ENCODE results near the gene B4GALT2. TPM values are rescaled to one million over a fixed set of nuclear protein-coding genes. Genes with fewer than 3 reads are reported as not detected.

B4GALT2 gene
- total and polyA plus RNA-seq, 2 of the 8 experiments (the other 6 are each of a cell fraction or from before 2014, with no cell fraction given) = 56.5 to 121 TPM

DNA sequence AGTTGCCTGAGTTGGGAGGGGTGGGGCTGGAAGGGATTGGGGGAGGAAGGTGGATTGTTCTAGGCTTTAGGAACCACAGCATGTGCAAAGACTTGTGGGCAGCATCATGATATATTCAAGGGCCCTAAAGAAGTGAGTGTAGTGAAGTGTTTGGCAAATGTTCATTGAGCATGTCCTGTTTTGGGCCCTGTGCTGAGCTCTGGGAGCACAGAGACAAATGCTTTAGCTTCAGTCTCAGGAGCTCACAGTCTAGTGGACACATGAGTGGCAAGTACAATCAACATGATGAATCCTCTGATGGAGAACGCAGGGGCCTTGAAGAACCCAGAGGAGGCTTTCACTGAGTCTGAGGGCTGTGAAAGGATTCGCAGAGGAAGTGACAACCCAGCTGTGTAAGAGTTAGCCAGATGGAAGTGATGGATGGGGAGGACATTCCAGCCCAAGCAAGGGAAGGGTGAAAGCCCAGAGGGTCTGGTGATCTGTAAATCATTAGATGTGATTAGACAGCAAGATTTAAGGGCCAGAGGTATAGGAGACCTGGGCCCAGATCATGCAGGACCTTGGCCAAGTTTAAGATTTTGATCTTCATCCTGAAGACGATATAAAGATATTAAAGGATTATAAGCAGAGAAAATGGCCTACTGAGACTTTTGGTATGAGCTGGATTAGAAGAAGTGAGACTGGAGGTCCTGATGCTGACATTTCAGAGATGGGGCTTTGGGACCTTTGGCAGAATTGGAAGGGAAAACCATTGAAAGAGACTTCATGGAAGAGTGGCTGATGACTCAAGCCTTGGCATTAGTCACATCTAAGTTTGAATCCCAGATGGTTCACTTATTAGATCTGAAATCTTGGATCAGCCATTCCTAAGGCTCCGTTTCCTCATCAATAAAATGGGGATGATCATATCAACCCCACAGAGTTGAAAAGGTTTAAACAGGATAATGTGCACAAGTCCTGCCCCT is 27.7 kb upstream of the B4GALT2 start:
- no peak overlapping the region for H2AK5ac ChIP-seq (ENCODE audit: low read depth, low read length)
- H3K27ac ChIP-seq (ENCODE audit: low read depth, low read length) = no peak overlapping the region
- 0 out of 4 replicates have a peak, but pooled peaks cover 0 to 4% of the 10 kb centered on the region in 2 experiments for H3K79me2 ChIP-seq (ENCODE audit: control insufficient read depth in 1 of 2, insufficient read depth in 2 of 2, low read length in 2 of 2)
- H4K20me1 ChIP-seq (replicated peaks in 1 of 2; ENCODE audit: control insufficient read depth in 1 of 2, insufficient read depth in 2 of 2, low read length in 2 of 2) = peaks cover 0 to 8% of the 10 kb centered on the region in 2 experiments
- FAIRE-seq (no peak), DNase-seq (ENCODE audit: low read depth in 1 of 2, low spot score in 2 of 2) (no peak)
- no peak overlapping the region for H3K23ac ChIP-seq (ENCODE audit: insufficient read length)
- 84% methylated on average over 4 of the region's 4 CpGs; no CpG with 5 or more reads in 1 of the 2 experiments for whole genome bisulfite sequencing, 2 experiments (ENCODE audit: extremely low coverage in 1 of 2, insufficient coverage in 1 of 2, insufficient read length in 1 of 2, insufficient replicate concordance in 2 of 2, low coverage in 1 of 2, low lambda C conversion rate in 2 of 2, missing lambda C conversion rate in 1 of 2)
- no peaks in the 10 kb centered on the region; a peak in 1 of 8 replicates for H3K36me3 ChIP-seq (ENCODE audit: control insufficient read depth in 2 of 4, insufficient read depth in 4 of 4, low read length in 3 of 4)
- no peak overlapping the region for H2BK5ac ChIP-seq (ENCODE audit: low read depth, low read length)
- no peak overlapping the region for H4K5ac ChIP-seq (ENCODE audit: insufficient read length, low read depth, low read length)
- POLR2A ChIA-PET (ENCODE audit: partially characterized antibody) = interaction anchor here (0.8 to 6.8 kb wide), 4 partner anchors 11 to 188 kb away, joined by 3 to 29 read pairs (median 5); partner anchors contain the start of gene DPH2
- H3K4ac ChIP-seq (replicated peaks; ENCODE audit: insufficient read length, low read depth, low read length) = no peak overlapping the region
- H3K18ac ChIP-seq (ENCODE audit: extremely low read depth, low read length) = no peak overlapping the region
- no peak overlapping the region for H2BK120ac ChIP-seq (replicated peaks; ENCODE audit: low read depth, low read length)
- CTCF ChIA-PET (ENCODE audit: partially characterized antibody) = interaction anchor here (0.6 to 10.8 kb wide), 8 partner anchors 17 to 185 kb away, joined by 3 to 151 read pairs (median 6); partner anchors contain the start of gene ARTN
- no peak overlapping the region for H3K14ac ChIP-seq (ENCODE audit: insufficient read length)
- no peak overlapping the region for H4K91ac ChIP-seq (replicated peaks; ENCODE audit: insufficient read length, low read length)
- peaks cover 3 to 10% (median 6%) of the 10 kb centered on the region in 4 experiments; a peak in 6 of 7 replicates for H3K4me1 ChIP-seq (replicated peaks in 1 of 4; ENCODE audit: control insufficient read depth in 3 of 4, insufficient read depth in 4 of 4, low read length in 3 of 4)
- no peak overlapping the region for H2BK12ac ChIP-seq (ENCODE audit: low read depth, low read length)
- H3K9me3 ChIP-seq (ENCODE audit: insufficient read depth in 2 of 2, low read depth in 1 of 2, low read length in 1 of 2) = no peaks in the 10 kb centered on the region
- H2BK20ac ChIP-seq (ENCODE audit: low read length) = no peak overlapping the region
- no peak overlapping the region for H4K8ac ChIP-seq (ENCODE audit: extremely low read depth, insufficient read depth, low read length)
- H2AFZ ChIP-seq (ENCODE audit: low read length) = no peak overlapping the region
- no peak overlapping the region; a peak in 1 of 7 replicates for H3K9ac ChIP-seq (replicated peaks in 1 of 4; ENCODE audit: extremely low read depth in 1 of 4, low read depth in 3 of 4, low read length in 3 of 4)
- no peak overlapping the region for H3K4me3 ChIP-seq (ENCODE audit: extremely low read depth in 1 of 4, insufficient read depth in 2 of 4, low read depth in 3 of 4, low read length in 4 of 4)
- H2BK15ac ChIP-seq (ENCODE audit: low read length) = no peak overlapping the region
- peaks cover 3% of the 10 kb centered on the region; the same call in 1 of the 2 replicates for H3K23me2 ChIP-seq (ENCODE audit: low read depth, low read length)
- H3K56ac ChIP-seq (replicated peaks; ENCODE audit: insufficient read length, low read depth, low read length) = no peak overlapping the region
- H3K79me1 ChIP-seq (ENCODE audit: low read depth, low read length) = peaks cover 6% of the 10 kb centered on the region
- H3K4me2 ChIP-seq (ENCODE audit: insufficient read depth in 1 of 2, low read depth in 2 of 2, low read length in 2 of 2) = no peak overlapping the region
- H3K27me3 ChIP-seq (replicated peaks in 1 of 4; ENCODE audit: control insufficient read depth in 3 of 4, extremely low read depth in 1 of 4, insufficient read depth in 3 of 4, low read length in 3 of 4) = no peaks in the 10 kb centered on the region
- no peak for TF ChIP-seq SP2 (IDR thresholded peaks at IDR 0.05; ENCODE audit: low read length)
- no peak for TF ChIP-seq RXRA (IDR thresholded peaks at IDR 0.05; ENCODE audit: insufficient read depth, low read depth, low read length)
- TF ChIP-seq YY1 (IDR thresholded peaks at IDR 0.05; ENCODE audit: low read depth, low read length) = no peak
- no peak for TF ChIP-seq KDM5A (IDR thresholded peaks at IDR 0.05; ENCODE audit: low read length)
- TF ChIP-seq, protein P1, sequence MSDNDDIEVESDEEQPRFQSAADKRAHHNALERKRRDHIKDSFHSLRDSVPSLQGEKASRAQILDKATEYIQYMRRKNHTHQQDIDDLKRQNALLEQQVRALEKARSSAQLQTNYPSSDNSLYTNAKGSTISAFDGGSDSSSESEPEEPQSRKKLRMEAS (IDR thresholded peaks at IDR 0.05) = no peak
- no peak for TF ChIP-seq GTF2F1 (IDR thresholded peaks at IDR 0.05; ENCODE audit: borderline replicate concordance, low read depth, low read length)
- no peak for TF ChIP-seq RNF2 (IDR thresholded peaks at IDR 0.05; ENCODE audit: borderline replicate concordance, low read depth, low read length, missing control alignments, poor library complexity, severe bottlenecking)
- TF ChIP-seq SP1 (IDR thresholded peaks at IDR 0.05; ENCODE audit: low read depth, low read length) = no peak
- no peak for TF ChIP-seq SIRT6 (IDR thresholded peaks at IDR 0.05; ENCODE audit: low read length)
- no peak for TF ChIP-seq CBX8 (IDR thresholded peaks at IDR 0.05; ENCODE audit: borderline replicate concordance, low read depth, low read length)
- no peak for TF ChIP-seq JUN (IDR thresholded peaks at IDR 0.05; ENCODE audit: low read depth, low read length)

Measured in H1 (cell line).